Pancreas (tissue), 10 donors: ENCODE data around the gene FAM174C. TPM values are rescaled to one million over a fixed set of nuclear protein-coding genes. Genes with fewer than 3 reads are reported as not detected.
A peak's percentile ranks its signal among the peaks of the same experiment; 100 is the strongest.

Experiments used
- ATAC-seq, 4 donors: fragments of 200-7000 bp; cut with Tn5 transposase; one replicate each; pipeline versions ENCODE4 v1.8.0 to v1.9.1; 2020; ENCODE audit warnings: mild to moderate bottlenecking in 4 of 4, moderate library complexity in 4 of 4
- DNase-seq, 6 donors: peaks; one replicate each; pipeline ENCODE4 v3.0.0-alpha.2; 2020
- FAIRE-seq: peaks from 2 replicates; lab custom pipeline; 2012; peaks lifted over from hg19 to GRCh38; lab: Jason Lieb, UNC
- H3K27ac ChIP-seq, 4 donors: fragments of 200-600 bp; sonication (generic); 1 replicate in 3 of 4; 2 replicates in 1 of 4; pipeline versions ENCODE4 v1.5.0 to v1.8.0; 2020
- H3K27me3 ChIP-seq, 4 donors: fragments of 200-600 bp; one replicate each; pipeline ENCODE4 v1.8.0; 2021
- H3K36me3 ChIP-seq, 3 donors: fragments of 200-600 bp; sonication (generic) in 1 of 3; one replicate each; pipeline versions ENCODE4 v1.5.0 to v1.8.0; 2020 to 2021
- H3K4me1 ChIP-seq, 3 donors: fragments of 200-600 bp; one replicate each; pipeline ENCODE4 v1.8.0; 2021
- H3K4me3 ChIP-seq, 4 donors: fragments of 200-600 bp; sonication (generic) in 2 of 4; one replicate each; pipeline versions ENCODE4 v1.5.0 to v1.8.0; 2020 to 2021
- H3K9me3 ChIP-seq, 4 donors: fragments of 200-600 bp; one replicate each; pipeline ENCODE4 v1.8.0; 2021
- whole genome bisulfite sequencing, 2 donors: extraction: QIAGEN DNeasy Blood & Tissue Kit; methylation state at CpG; one replicate each; pipeline ENCODE4 v1.1.7; 2013; 5-methylcytosine and 5-hydroxymethylcytosine counted together
- intact Hi-C, 3 donors: fragments of 100-400 bp; cut with DNase I; formaldehyde crosslinking; loops; one replicate each; pipeline versions ENCODE4 v1.11.1 to v1.14.2; 2022
- polyA plus RNA-seq, 2 donors: library from polyadenylated mRNA; stranded (reverse); fragments of 200-250 nt; gene quantifications; one replicate each; pipeline ENCODE4 v1.2.3, GENCODE V29; 2013
- total RNA-seq, 6 donors: library from RNA; stranded (reverse); fragmentation: NEBNext Ultra II Directional in 4 of 6; extraction: Animal tissue kit (Norgen Biotek cat#: 25700) in 4 of 6; gene quantifications; one replicate each; pipeline versions ENCODE4 v1.2.1 to v1.2.4, GENCODE V29; 2021 to 2023
- TF ChIP-seq, protein P1 (sequence below), 4 donors: fragments of 200-600 bp; sonication (generic) in 3 of 4; IDR thresholded peaks; one replicate each; pipeline versions ENCODE4 v1.5.0 to v1.8.0; 2021; ENCODE audit warnings: antibody characterized with exemption in 4 of 4
- donor health status: healthy with polysubstance abuse.
- donor health status: DM: no; HTN: no; CAD: no; lungs with moderate emphysema.
- donor health status: DM: no; HTN: no; CAD: no.
- donor health status: control.
- donor health status: control.
- donor health status: Bipolar disorder and iron deficiency.
- donor health status: DM: yes; HTN: yes; CAD: no.
- donor health status: DM: no; HTN: no; CAD: no.
- donor health status: DM: no; HTN: no; CAD: no.
- donor health status: DM: yes; HTN: yes; CAD: no.

FAM174C gene
- total and polyA plus RNA-seq, 8 donors: 16.1 to 83.4 (median 25.4) TPM

DNA sequence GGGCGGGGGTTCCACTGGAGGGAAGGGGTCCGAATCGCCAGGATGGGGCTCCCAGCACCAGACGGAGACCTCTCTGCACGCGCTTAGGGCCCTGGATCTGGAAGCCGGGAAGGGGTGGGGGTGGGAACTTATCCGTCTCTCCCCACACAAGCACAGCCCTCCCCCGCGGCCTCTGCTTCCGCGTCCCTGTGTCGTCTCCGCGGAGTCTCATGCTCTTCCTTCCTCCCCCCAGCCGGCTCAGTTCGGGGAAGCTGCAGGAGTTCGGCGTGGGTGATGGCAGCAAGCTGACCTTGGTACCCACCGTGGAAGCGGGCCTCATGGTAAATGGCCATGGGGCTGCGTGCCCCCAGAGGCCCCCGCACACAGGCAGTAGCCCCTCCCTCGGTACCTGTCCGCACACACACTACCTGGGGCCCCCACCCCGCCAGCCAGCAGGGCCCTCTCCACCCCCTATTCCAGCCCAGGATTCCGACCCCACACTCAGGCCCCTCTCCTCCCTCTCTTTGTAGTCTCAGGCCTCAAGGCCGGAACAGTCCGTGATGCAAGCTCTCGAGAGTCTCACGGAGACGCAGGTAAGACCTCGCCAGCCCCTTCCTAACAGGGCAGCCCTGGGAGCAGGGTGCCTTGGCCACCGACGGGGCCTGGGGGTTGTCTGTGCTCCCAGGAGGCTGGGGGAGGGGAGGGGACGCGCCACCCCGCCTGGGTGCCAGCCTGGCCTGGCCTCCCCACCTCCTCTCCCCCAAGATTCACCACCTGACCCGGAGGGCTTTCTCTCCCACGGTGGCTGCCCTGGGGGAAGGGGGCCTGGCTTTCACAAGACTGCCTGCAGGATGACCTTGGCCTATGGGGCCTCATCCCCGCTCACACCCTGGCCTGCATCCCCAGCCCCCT, 23.8 kb upstream of the FAM174C start:
- H3K4me3 ChIP-seq: peak overlapping the region; percentile 84 to 96 (median 90)
- WGBS, 2 donors: 1% methylated on average over 28 to 41 of the region's 41 CpGs
- ATAC-seq (peak; percentile 2 to 36 (median 9)), FAIRE-seq (no peak), DNase-seq (peak; percentile 85 to 91 (median 88))
- TF ChIP-seq, protein P1, sequence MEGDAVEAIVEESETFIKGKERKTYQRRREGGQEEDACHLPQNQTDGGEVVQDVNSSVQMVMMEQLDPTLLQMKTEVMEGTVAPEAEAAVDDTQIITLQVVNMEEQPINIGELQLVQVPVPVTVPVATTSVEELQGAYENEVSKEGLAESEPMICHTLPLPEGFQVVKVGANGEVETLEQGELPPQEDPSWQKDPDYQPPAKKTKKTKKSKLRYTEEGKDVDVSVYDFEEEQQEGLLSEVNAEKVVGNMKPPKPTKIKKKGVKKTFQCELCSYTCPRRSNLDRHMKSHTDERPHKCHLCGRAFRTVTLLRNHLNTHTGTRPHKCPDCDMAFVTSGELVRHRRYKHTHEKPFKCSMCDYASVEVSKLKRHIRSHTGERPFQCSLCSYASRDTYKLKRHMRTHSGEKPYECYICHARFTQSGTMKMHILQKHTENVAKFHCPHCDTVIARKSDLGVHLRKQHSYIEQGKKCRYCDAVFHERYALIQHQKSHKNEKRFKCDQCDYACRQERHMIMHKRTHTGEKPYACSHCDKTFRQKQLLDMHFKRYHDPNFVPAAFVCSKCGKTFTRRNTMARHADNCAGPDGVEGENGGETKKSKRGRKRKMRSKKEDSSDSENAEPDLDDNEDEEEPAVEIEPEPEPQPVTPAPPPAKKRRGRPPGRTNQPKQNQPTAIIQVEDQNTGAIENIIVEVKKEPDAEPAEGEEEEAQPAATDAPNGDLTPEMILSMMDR (IDR thresholded peaks at IDR 0.05): no peak
- H3K4me1 ChIP-seq: peaks cover 12 to 35% (median 25%) of the 10 kb centered on the region in 3 donors
- H3K27ac ChIP-seq: peak overlapping the region; percentile 97 to 99 (median 98)
- H3K9me3 ChIP-seq: no peaks in the 10 kb centered on the region
- no peaks in the 10 kb centered on the region for H3K27me3 ChIP-seq
- H3K36me3 ChIP-seq: peaks cover 8 to 28% (median 26%) of the 10 kb centered on the region in 3 donors
- intact Hi-C loops: no loop called here

DNA sequence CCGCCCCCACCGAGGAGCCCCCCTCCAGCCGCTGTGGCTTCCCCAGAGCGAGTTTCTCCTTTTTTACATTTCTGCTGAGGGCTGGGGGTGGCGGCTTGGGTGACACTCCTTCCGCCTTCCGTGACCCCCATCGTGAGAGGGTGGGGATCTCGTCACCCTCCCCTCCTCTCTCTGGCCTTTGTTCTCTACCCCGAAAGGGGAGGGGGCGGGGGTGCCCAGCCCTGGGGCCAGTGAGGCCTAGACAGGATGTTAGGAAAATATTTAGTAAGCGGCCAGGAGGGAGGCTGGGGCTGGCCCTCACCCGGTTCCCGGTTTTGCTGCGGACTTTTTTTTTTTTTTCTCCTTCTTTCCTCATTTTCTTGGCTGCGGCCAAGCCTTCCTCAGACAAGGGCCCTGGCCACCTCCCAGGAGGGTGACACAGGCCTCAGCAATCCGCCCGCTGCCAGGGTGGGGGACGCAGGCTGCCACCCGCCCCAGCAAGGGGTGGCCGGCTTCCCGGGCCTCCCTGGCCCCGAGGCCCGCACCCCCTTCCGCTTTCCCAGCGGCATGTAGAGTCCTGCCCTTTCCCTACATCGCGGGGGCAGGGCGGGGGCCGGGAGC, 23.0 kb upstream of the FAM174C start:
- H3K9me3 ChIP-seq: no peaks in the 10 kb centered on the region
- H3K4me3 ChIP-seq: peak overlapping the region; percentile 84 to 96 (median 90)
- FAIRE-seq (no peak), ATAC-seq (peak; percentile 49 to 56 (median 52)), DNase-seq (peak in 4 of 6 donors; percentile 92 to 97 (median 95))
- TF ChIP-seq, protein P1 (IDR thresholded peaks at IDR 0.05): no peak
- intact Hi-C loops: no loop called here
- H3K27me3 ChIP-seq: no peaks in the 10 kb centered on the region
- peaks cover 8 to 36% (median 34%) of the 10 kb centered on the region in 3 donors for H3K36me3 ChIP-seq
- 1 to 2% methylated on average over 30 of the region's 30 CpGs for whole genome bisulfite sequencing, 2 donors
- H3K4me1 ChIP-seq: peaks cover 12 to 41% (median 25%) of the 10 kb centered on the region in 3 donors
- peak overlapping the region; percentile 97 to 99 (median 98) for H3K27ac ChIP-seq

DNA sequence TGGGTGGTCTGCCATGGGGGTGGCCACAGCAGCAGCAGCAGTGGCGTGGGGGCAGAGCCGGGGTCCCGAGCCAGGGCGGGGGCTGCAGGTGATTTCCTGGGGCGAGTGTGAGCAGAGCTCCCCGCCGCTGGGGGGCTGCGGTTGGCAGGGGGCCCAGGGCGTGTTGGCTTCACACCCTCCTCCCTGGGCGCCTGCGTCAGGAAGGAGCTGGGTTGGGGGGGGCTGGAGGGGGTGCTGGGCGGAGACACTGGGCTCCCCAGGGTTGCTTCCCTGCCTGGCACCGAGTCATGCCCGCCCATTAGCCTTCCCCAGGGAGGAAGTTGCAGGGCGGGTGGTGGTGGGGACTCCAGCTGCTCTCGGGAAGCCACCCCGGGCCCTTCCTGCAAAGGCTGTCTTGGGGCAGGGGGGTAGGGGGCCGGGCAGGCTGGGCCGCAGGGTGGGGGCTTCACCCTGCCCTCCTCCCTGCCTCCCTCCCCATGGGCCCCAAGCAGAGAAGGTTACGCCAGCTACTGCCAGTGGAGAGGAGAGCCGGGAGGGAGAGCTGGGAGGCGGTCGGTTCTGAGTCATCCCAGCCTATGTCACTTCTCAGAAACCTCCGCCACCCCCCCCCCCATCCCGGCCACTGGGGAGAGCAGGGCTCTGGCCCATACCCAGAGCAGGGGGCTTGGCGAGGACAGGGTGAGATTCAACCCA, 22.4 kb upstream of the FAM174C start:
- ATAC-seq: peak; percentile 35 to 61 (median 44)
- Histone ChIP-seq H3K27me3 (no peaks in the 10 kb centered on the region), H3K36me3 (peaks cover 8 to 40% (median 34%) of the 10 kb centered on the region in 3 donors), H3K4me3 (peak overlapping the region; percentile 84 to 96 (median 90)), H3K4me1 (peaks cover 9 to 39% (median 21%) of the 10 kb centered on the region in 3 donors), H3K27ac (peak overlapping the region; percentile 97 to 99 (median 98)), H3K9me3 (no peaks in the 10 kb centered on the region)
- FAIRE-seq: no peak
- DNase-seq: peak; percentile 90 to 96 (median 92)
- TF ChIP-seq, protein P1 (IDR thresholded peaks at IDR 0.05): no peak
- 2 to 3% methylated on average over 18 to 26 of the region's 26 CpGs for WGBS, 2 donors
- intact Hi-C loops: no loop called here

DNA sequence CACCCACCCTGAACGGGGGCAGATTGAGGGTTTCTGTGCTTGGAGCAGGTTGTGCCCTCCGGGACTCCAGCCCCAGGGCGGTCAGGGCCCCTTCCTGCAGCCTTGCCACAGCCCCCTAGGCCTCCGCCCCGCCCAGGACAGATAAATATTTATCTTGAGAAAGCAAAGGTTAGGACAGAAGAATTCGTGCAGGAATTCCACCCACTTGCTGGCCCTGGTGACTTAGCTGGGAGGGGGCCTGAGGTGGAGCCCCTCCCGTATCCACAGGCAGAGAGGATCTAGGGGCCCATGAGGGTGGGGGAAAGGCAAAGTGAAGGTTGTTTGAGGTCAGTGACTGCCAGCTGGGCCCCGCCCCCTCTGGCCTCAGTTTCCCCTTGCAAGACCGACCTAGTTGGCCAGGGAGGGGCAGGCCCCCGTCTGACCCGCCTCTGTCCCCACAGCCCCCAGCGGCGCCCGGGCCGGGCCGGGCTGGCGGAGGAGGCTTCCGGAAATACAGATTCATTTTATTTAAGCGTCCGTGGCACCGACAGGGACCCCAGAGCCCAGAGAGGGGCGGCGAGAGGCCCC, 21.7 kb upstream of the FAM174C start:
- intact Hi-C loops: no loop called here
- Histone ChIP-seq H3K27me3 (no peaks in the 10 kb centered on the region), H3K4me1 (peaks cover 9 to 43% (median 19%) of the 10 kb centered on the region in 3 donors), H3K27ac (peak overlapping the region; percentile 97 to 99 (median 98)), H3K9me3 (no peaks in the 10 kb centered on the region), H3K36me3 (peaks cover 8 to 40% (median 34%) of the 10 kb centered on the region in 3 donors), H3K4me3 (peak overlapping the region in 3 of 4 donors; percentile 1 to 96 (median 89))
- 49 to 52% methylated on average over 23 of the region's 23 CpGs for WGBS, 2 donors
- peak in 2 of 4 donors; percentile 0 for ATAC-seq
- no peak for FAIRE-seq
- TF ChIP-seq, protein P1 (IDR thresholded peaks at IDR 0.05): no peak
- peak in 1 of 6 donors; percentile 77 for DNase-seq
